SK-N-SH (cell line): ENCODE data around the gene FTL. TPM values are rescaled to one million over a fixed set of nuclear protein-coding genes. Genes with fewer than 3 reads are reported as not detected.

Source experiments
- CTCF ChIA-PET: fragments of 300-600, 350-600 bp; formaldehyde crosslinking; extraction: SDS; loops from one replicate; lab custom pipeline; 2021; lab: Yijun Ruan, JAX
- POLR2A ChIA-PET: fragments of 350-600 bp; sonication (Branson Sonifier 250); formaldehyde crosslinking; extraction: SDS; loops from one replicate; lab custom pipeline; 2020; ENCODE audit warnings: antibody characterized with exemption, inconsistent platforms; lab: Yijun Ruan, JAX
- DNase-seq: peaks from one replicate; pipeline ENCODE4 v3.0.0; 2012
- H2AFZ ChIP-seq: fragments of 200-600 bp; sonication (generic); 2 replicates; pipeline ENCODE4 v1.8.1; 2016; ENCODE audit warnings: antibody characterized with exemption, mild to moderate bottlenecking, low read depth
- H3F3A ChIP-seq: fragments of 200-600 bp; sonication (generic); replicated peaks from 2 replicates; pipeline ENCODE3; 2016; ENCODE audit warnings: antibody characterized with exemption, mild to moderate bottlenecking; ENCODE audit not compliant: insufficient read depth
- H3K27ac ChIP-seq, 2 experiments: fragments of 200-500 bp in 1 of 2; fragments of 200-600 bp in 1 of 2; sonication (Bioruptor generic) in 1 of 2; sonication (generic), shearing (Covaris generic) in 1 of 2; 2 replicates each; pipeline versions ENCODE4 v1.5.1 to v1.6.1; 2014 to 2016; ENCODE audit warnings: low read depth in 2 of 2, inconsistent platforms in 1 of 2, low read length in 1 of 2, mild to moderate bottlenecking in 1 of 2, mixed read lengths in 1 of 2
- H3K27me3 ChIP-seq: fragments of 200-600 bp; sonication (generic), shearing (Covaris generic); 2 replicates; pipeline ENCODE4 v1.6.1; 2016; ENCODE audit warnings: mixed run types; ENCODE audit not compliant: insufficient read depth
- H3K36me3 ChIP-seq, 2 experiments: fragments of 200-500 bp in 1 of 2; fragments of 200-600 bp in 1 of 2; sonication (Bioruptor generic) in 1 of 2; sonication (generic) in 1 of 2; replicated peaks in 1 of 2; 2 replicates each; pipeline versions ENCODE3 to v1.5.1; 2014 to 2016; ENCODE audit warnings: low read length in 1 of 2, mild to moderate bottlenecking in 1 of 2; ENCODE audit not compliant: insufficient read depth in 2 of 2, control insufficient read depth in 1 of 2
- H3K4me1 ChIP-seq, 2 experiments: fragments of 200-500 bp in 1 of 2; fragments of 200-600 bp in 1 of 2; sonication (Bioruptor generic) in 1 of 2; sonication (generic), shearing (Covaris generic) in 1 of 2; 2 replicates each; pipeline versions ENCODE4 v1.5.1 to v1.6.1; 2014 to 2016; ENCODE audit warnings: low read depth in 1 of 2, low read length in 1 of 2, mixed run types in 1 of 2; ENCODE audit not compliant: insufficient read depth in 2 of 2, control insufficient read depth in 1 of 2
- H3K4me2 ChIP-seq: fragments of 200-600 bp; sonication (generic), shearing (Covaris generic); 2 replicates; pipeline ENCODE4 v1.6.1; 2017; ENCODE audit warnings: mixed run types
- H3K4me3 ChIP-seq, 2 experiments: fragments of 200-500 bp in 1 of 2; fragments of 200-600 bp in 1 of 2; sonication (Bioruptor generic) in 1 of 2; sonication (generic), shearing (Covaris generic) in 1 of 2; 2 replicates each; pipeline versions ENCODE4 v1.5.1 to v1.8.1; 2014 to 2016; ENCODE audit warnings: low read depth in 2 of 2, inconsistent platforms in 1 of 2, low read length in 1 of 2, mild to moderate bottlenecking in 1 of 2, mixed read lengths in 1 of 2, moderate library complexity in 1 of 2
- H3K79me2 ChIP-seq: fragments of 200-600 bp; sonication (generic); 2 replicates; pipeline ENCODE4 v1.8.1; 2017; ENCODE audit warnings: mild to moderate bottlenecking; ENCODE audit not compliant: insufficient read depth
- H3K9ac ChIP-seq: fragments of 200-600 bp; sonication (generic); 2 replicates; pipeline ENCODE4 v1.6.1; 2017; ENCODE audit warnings: mixed run types
- H3K9me2 ChIP-seq: fragments of 200-600 bp; sonication (generic); 2 replicates; pipeline ENCODE4 v1.6.1; 2017; ENCODE audit warnings: mixed run types
- H3K9me3 ChIP-seq: fragments of 200-600 bp; sonication (generic); 2 replicates; pipeline ENCODE4 v1.6.1; 2017; ENCODE audit warnings: mixed run types, mild to moderate bottlenecking, moderate library complexity
- H4K20me1 ChIP-seq: fragments of 200-600 bp; sonication (generic); 2 replicates; pipeline ENCODE4 v1.6.1; 2017; ENCODE audit warnings: mild to moderate bottlenecking, mixed run types; ENCODE audit not compliant: insufficient read depth
- CHD2 ChIP-seq: fragments of 150-350 bp; IDR thresholded peaks from 2 replicates; pipeline ENCODE4 v1.6.1; 2018; ENCODE audit warnings: low read length; ENCODE audit not compliant: partially characterized antibody
- CTCF ChIP-seq: fragments of 200-600 bp; sonication (generic); IDR thresholded peaks from 2 replicates; pipeline ENCODE4 v1.6.1; 2017; ENCODE audit warnings: antibody characterized with exemption, mild to moderate bottlenecking, moderate library complexity
- EZH2phosphoT487 ChIP-seq: fragments of 200-600 bp; sonication (generic); IDR thresholded peaks from 2 replicates; pipeline ENCODE4 v1.6.1; 2017; ENCODE audit warnings: low read depth, mixed run types, mild to moderate bottlenecking, antibody characterized with exemption, moderate library complexity, borderline replicate concordance
- FOXJ3 ChIP-seq: sonication (generic); formaldehyde crosslinking; IDR thresholded peaks from 2 replicates; pipeline ENCODE4 v1.5.1; 2020; ENCODE audit warnings: mild to moderate bottlenecking, missing genetic modification reagents
- GATA2 ChIP-seq: sonication (generic); formaldehyde crosslinking; IDR thresholded peaks from 2 replicates; pipeline ENCODE4 v1.5.0; 2020; ENCODE audit warnings: mild to moderate bottlenecking, missing genetic modification reagents
- JUND ChIP-seq: IDR thresholded peaks from 2 replicates; pipeline ENCODE4 v1.4.0; 2012
- MXI1 ChIP-seq: IDR thresholded peaks from 2 replicates; pipeline ENCODE4 v1.6.1; 2012; ENCODE audit warnings: mild to moderate bottlenecking, low read depth, low read length, improper control_type of control experiment
- NRF1 ChIP-seq: IDR thresholded peaks from 2 replicates; pipeline ENCODE4 v1.6.1; 2012; ENCODE audit warnings: low read depth, mild to moderate bottlenecking, low read length
- PBX3 ChIP-seq: IDR thresholded peaks from 2 replicates; pipeline ENCODE4; 2012
- POLR2AphosphoS5 ChIP-seq: IDR thresholded peaks from 2 replicates; pipeline ENCODE4 v1.6.1; 2012; ENCODE audit warnings: low read depth, low read length
- RCOR1 ChIP-seq: fragments of 150-350 bp; IDR thresholded peaks from 2 replicates; pipeline ENCODE4 v1.6.1; 2017; ENCODE audit warnings: antibody characterized with exemption, low read length
- RFX5 ChIP-seq: IDR thresholded peaks from 2 replicates; pipeline ENCODE4 v1.6.1; 2012; ENCODE audit warnings: mild to moderate bottlenecking, improper control_type of control experiment, low read length
- TCF12 ChIP-seq: IDR thresholded peaks from 2 replicates; pipeline ENCODE4 v1.4.0; 2012
- TEAD4 ChIP-seq: IDR thresholded peaks from 2 replicates; pipeline ENCODE4 v1.4.0; 2012; ENCODE audit warnings: mild to moderate bottlenecking, borderline replicate concordance; ENCODE audit not compliant: insufficient read depth
- YY1 ChIP-seq: IDR thresholded peaks from 2 replicates; pipeline ENCODE4 v1.4.0; 2012; ENCODE audit warnings: low read depth, mild to moderate bottlenecking
- WGBS: methylation state at CpG from one replicate; pipeline ENCODE4 v1.1.6; 2017; ENCODE audit warnings: low lambda C conversion rate; 5-methylcytosine and 5-hydroxymethylcytosine counted together
- polyA plus RNA-seq, 3 experiments: library from polyadenylated mRNA; depleted of rRNA; stranded (reverse); fragments of >200 nt; gene quantifications; 2 replicates each; pipeline ENCODE4 v1.2.3, GENCODE V29; 2012
- TF ChIP-seq, protein P1 (sequence below): fragments of 150-350 bp; IDR thresholded peaks from 2 replicates; pipeline ENCODE4 v1.6.1; 2016; ENCODE audit warnings: mild to moderate bottlenecking, low read depth, low read length

FTL gene
- polyA plus RNA-seq, 1 of the 3 experiments (the other 2 are of a cell fraction) = 875 TPM

DNA sequence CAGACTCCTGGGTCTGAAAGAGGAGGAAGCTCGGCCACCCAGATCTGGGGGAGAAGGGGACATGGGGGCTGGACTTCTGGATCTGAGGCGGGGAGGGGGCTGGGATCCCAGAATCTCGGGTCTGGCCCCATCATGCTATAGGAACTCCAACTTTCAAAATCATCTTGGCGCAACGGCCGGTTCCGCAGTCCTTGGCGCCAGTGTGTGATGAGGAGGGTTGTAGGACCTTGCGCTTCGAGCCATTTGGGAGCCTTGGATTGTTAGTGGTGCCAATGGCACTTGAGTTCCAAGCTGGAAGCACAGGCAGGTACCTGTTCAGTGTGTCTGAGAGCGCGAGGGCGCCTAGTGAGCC is 28.9 kb downstream of the FTL start:
- Histone ChIP-seq H3K4me3 (peak overlapping the region; percentile 74 to 99), H3K36me3 (peaks cover 0 to 4% of the 10 kb centered on the region in 2 experiments), H3K9me2 (no peaks in the 10 kb centered on the region), H3F3A (peaks cover 8% of the 10 kb centered on the region), H4K20me1 (no peaks in the 10 kb centered on the region), H3K9ac (peak overlapping the region; percentile 88), H3K4me1 (peaks cover 0 to 17% of the 10 kb centered on the region in 2 experiments; a peak in 1 of 4 replicates), H3K9me3 (no peaks in the 10 kb centered on the region), H3K27ac (peak overlapping the region; percentile 80 to 86; a peak in 3 of 4 replicates), H3K4me2 (peak overlapping the region; percentile 92), H3K27me3 (no peaks in the 10 kb centered on the region), H2AFZ (no peak overlapping the region), H3K79me2 (peaks cover 89% of the 10 kb centered on the region)
- CTCF ChIA-PET = interaction anchor here (0.6 to 6.2 kb wide), 16 partner anchors 10 to 206 kb away, joined by 3 to 54 read pairs (median 11); partner anchors contain the start of gene FTL
- no peak for DNase-seq
- WGBS = under 1% methylated on average over 12 of the region's 13 CpGs
- TF ChIP-seq YY1 = no peak; the same call in 1 of the 2 replicates
- TF ChIP-seq CHD2 = no peak
- no peak for TF ChIP-seq RFX5
- TF ChIP-seq POLR2AphosphoS5 = no peak
- no peak for TF ChIP-seq GATA2 (CRISPR knock-in tag)
- TF ChIP-seq, protein P1, sequence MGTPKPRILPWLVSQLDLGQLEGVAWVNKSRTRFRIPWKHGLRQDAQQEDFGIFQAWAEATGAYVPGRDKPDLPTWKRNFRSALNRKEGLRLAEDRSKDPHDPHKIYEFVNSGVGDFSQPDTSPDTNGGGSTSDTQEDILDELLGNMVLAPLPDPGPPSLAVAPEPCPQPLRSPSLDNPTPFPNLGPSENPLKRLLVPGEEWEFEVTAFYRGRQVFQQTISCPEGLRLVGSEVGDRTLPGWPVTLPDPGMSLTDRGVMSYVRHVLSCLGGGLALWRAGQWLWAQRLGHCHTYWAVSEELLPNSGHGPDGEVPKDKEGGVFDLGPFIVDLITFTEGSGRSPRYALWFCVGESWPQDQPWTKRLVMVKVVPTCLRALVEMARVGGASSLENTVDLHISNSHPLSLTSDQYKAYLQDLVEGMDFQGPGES = no peak
- no peak for TF ChIP-seq MXI1
- no peak for TF ChIP-seq TCF12
- TF ChIP-seq EZH2phosphoT487 = no peak
- no peak for TF ChIP-seq FOXJ3 (CRISPR knock-in tag)
- TF ChIP-seq RCOR1 = no peak
- no peak for TF ChIP-seq PBX3
- no peak for TF ChIP-seq NRF1
- TF ChIP-seq JUND = no peak
- TF ChIP-seq TEAD4 = no peak
- TF ChIP-seq CTCF = no peak
- POLR2A ChIA-PET = interaction anchor here (1.1 kb wide), 1 partner anchor 11 kb away, joined by 5 read pairs; no protein-coding TSS in a partner anchor
